HG03139 (cell line): ENCODE measurements around the gene OSBPL8.

ENCODE experiments used
- ATAC-seq: cut with Tn5 transposase; IDR thresholded peaks from one replicate; pipeline ENCODE4 v1.9.1; 2021; ENCODE audit not compliant: unreplicated experiment

OSBPL8 gene

GRCh38 chr12:76559400-76560085, at the start of gene OSBPL8:
Gene OSBPL8 (minus strand): TSS chr12:76559771. CDS start chr12:76487551, 72,220 bp downstream.
- ATAC-seq: peak; percentile 78

GRCh38 chr12:76608070-76608469, 48.5 kb upstream of the OSBPL8 start:
- no peak for ATAC-seq

GRCh38 chr12:76595056-76595455, 35.5 kb upstream of the OSBPL8 start:
- ATAC-seq: no peak

- no peak for ATAC-seq
Observed at GRCh38 chr12:76591476-76591875, 31.9 kb upstream of the OSBPL8 start.

GRCh38 chr12:76590131-76590530, 30.6 kb upstream of the OSBPL8 start:
- ATAC-seq: no peak

- no peak for ATAC-seq
Observed at GRCh38 chr12:76588881-76589565, 29.5 kb upstream of the OSBPL8 start.

- ATAC-seq: no peak
Observed at GRCh38 chr12:76587428-76588178, 28.0 kb upstream of the OSBPL8 start.

- ATAC-seq: peak; percentile 59
Observed at GRCh38 chr12:76586764-76587395, 27.3 kb upstream of the OSBPL8 start.

GRCh38 chr12:76583301-76583700, 23.7 kb upstream of the OSBPL8 start:
- ATAC-seq: no peak

- no peak for ATAC-seq
Observed at GRCh38 chr12:76573840-76574373, 14.3 kb upstream of the OSBPL8 start.

- no peak for ATAC-seq
Observed at GRCh38 chr12:76571256-76571655, 11.7 kb upstream of the OSBPL8 start.

- no peak for ATAC-seq
Observed at GRCh38 chr12:76569685-76570604, 10.4 kb upstream of the OSBPL8 start.

- ATAC-seq: no peak
Observed at GRCh38 chr12:76568888-76569551, 9.4 kb upstream of the OSBPL8 start.

- ATAC-seq: no peak
Observed at GRCh38 chr12:76568130-76568529, 8.6 kb upstream of the OSBPL8 start.

GRCh38 chr12:76563061-76563460, 3.5 kb upstream of the OSBPL8 start:
- ATAC-seq: no peak

- no peak for ATAC-seq
Observed at GRCh38 chr12:76562130-76562529, 2.6 kb upstream of the OSBPL8 start.

- peak; percentile 34 for ATAC-seq
Observed at GRCh38 chr12:76560086-76560491, 518 bp upstream of the OSBPL8 start.

- peak; percentile 44 for ATAC-seq
Observed at GRCh38 chr12:76558684-76559399, 729 bp downstream of the OSBPL8 start.

- no peak for ATAC-seq
Observed at GRCh38 chr12:76556368-76556767, 3.2 kb downstream of the OSBPL8 start.
